Transverse colon (tissue), 4 donors: Measurements from ENCODE around the gene FHOD1. TPM values are rescaled to one million over a fixed set of nuclear protein-coding genes. Genes with fewer than 3 reads are reported as not detected.

ENCODE experiments used
- DNase-seq: peaks from one replicate; pipeline ENCODE4 v3.0.0-alpha.2; 2019
- H3K27ac ChIP-seq, 4 donors: fragments of 200-600 bp; sonication (generic); 2 replicates each; pipeline ENCODE4 v1.5.1; 2016 to 2018; ENCODE audit warnings: inconsistent platforms in 4 of 4
- H3K27me3 ChIP-seq: fragments of 200-600 bp; sonication (generic); 2 replicates; pipeline ENCODE4 v1.5.1; 2017; ENCODE audit warnings: inconsistent platforms
- H3K36me3 ChIP-seq, 4 donors: fragments of 200-600 bp; sonication (generic); 2 replicates each; pipeline ENCODE4 v1.5.1; 2017 to 2019; ENCODE audit warnings: inconsistent platforms in 4 of 4
- H3K4me1 ChIP-seq, 4 donors: fragments of 200-600 bp; sonication (generic); 2 replicates each; pipeline ENCODE4 v1.5.1; 2017 to 2020; ENCODE audit warnings: inconsistent platforms in 4 of 4
- H3K4me3 ChIP-seq, 4 donors: fragments of 200-600 bp; sonication (generic); 1 replicate in 1 of 4; 2 replicates in 3 of 4; pipeline versions ENCODE4 v1.5.1 to v1.6.1; 2017 to 2019; ENCODE audit warnings: inconsistent platforms in 4 of 4
- H3K9me3 ChIP-seq, 2 donors: fragments of 200-600 bp; sonication (generic); 2 replicates each; pipeline ENCODE4 v1.5.1; 2017 to 2019; ENCODE audit warnings: inconsistent platforms in 2 of 2
- EP300 ChIP-seq: sonication (generic); formaldehyde crosslinking; IDR thresholded peaks from one replicate; pipeline ENCODE4 v1.6.1; 2017; ENCODE audit warnings: antibody characterized with exemption, low read depth
- POLR2A ChIP-seq: fragments of 450-650 bp; IDR thresholded peaks from one replicate; pipeline ENCODE4 v1.6.1; 2016; ENCODE audit warnings: antibody characterized with exemption, mild to moderate bottlenecking, moderate library complexity
- POLR2AphosphoS5 ChIP-seq, 3 donors: sonication (generic); formaldehyde crosslinking; IDR thresholded peaks; one replicate each; pipeline ENCODE4 v1.6.1; 2016; ENCODE audit warnings: antibody characterized with exemption in 3 of 3
- WGBS, 2 donors: methylation state at CpG; one replicate each; pipeline ENCODE4 v1.1.5; 2018; ENCODE audit warnings: low coverage in 1 of 2; 5-methylcytosine and 5-hydroxymethylcytosine counted together
- in situ Hi-C, 4 donors: fragments of 200-750 bp; cut with MboI; loops; one replicate each; pipeline versions ENCODE4 v1.15.0 to v1.15.1; 2017; ENCODE audit warnings: low sequenced_read_pairs in 3 of 4, low pct_ligation_motif_present in 1 of 4, low pct_unique_long_range_greater_than_20kb in 1 of 4
- intact Hi-C: fragments of 100-400 bp; cut with DNase I; formaldehyde crosslinking; loops from one replicate; pipeline ENCODE4 v1.15.1; 2023; ENCODE audit warnings: low total_unique reads
- total RNA-seq, 4 donors: library from RNA; depleted of rRNA; stranded (reverse); fragments of >200 nt; gene quantifications; one replicate each; pipeline ENCODE4 v1.1.0, GENCODE V29; 2016
- TF ChIP-seq, protein P1 (sequence below), 5 experiments: fragments of 200-600 bp in 3 of 5; fragments of 450-650 bp in 2 of 5; sonication (generic) in 3 of 5; IDR thresholded peaks; 1 replicate in 2 of 5; 2 replicates in 3 of 5; pipeline ENCODE4 v1.5.1; 2016 to 2017; ENCODE audit warnings: antibody characterized with exemption in 5 of 5, inconsistent platforms in 3 of 5, mild to moderate bottlenecking in 2 of 5, moderate library complexity in 1 of 5

The FHOD1 gene
- total RNA-seq, 4 donors from 2014 or later: 25.1 to 177 (median 33.6) TPM

DNA sequence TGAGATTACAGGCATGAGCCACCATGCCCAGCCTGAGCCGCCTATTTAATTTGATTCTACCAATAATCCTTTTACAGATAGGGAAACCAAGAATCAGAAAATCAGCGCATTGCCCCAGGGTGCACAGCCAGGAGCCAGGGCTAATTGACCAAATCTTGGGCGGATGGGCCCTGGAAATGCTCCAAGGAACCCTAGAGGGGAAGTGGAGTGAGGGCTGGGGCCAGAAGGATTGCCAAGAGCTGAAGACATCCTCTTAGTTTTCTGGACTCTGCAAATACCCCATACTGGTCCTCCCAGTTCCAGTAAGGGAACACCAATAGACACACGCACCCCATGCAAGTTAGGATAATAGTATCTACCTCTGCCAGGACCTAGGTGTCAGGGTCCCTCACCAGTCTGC is 3.8 kb downstream of the FHOD1 start:
- Histone ChIP-seq H3K27ac (peak overlapping the region; percentile 94 to 95 (median 94)), H3K4me1 (peaks cover 43 to 68% (median 62%) of the 10 kb centered on the region in 4 donors), H3K4me3 (no peak overlapping the region), H3K27me3 (peaks cover 6% of the 10 kb centered on the region), H3K36me3 (peaks cover 0 to 1% (median 0%) of the 10 kb centered on the region in 4 donors), H3K9me3 (no peaks in the 10 kb centered on the region)
- DNase-seq: no peak
- WGBS, 2 donors: 76 to 80% methylated on average over 2 to 4 of the region's 4 CpGs
- intact Hi-C loops: no loop called here
- in situ Hi-C loops: no loop called here
- TF ChIP-seq POLR2AphosphoS5 (IDR thresholded peaks at IDR 0.05): no peak
- TF ChIP-seq EP300: no peak
- TF ChIP-seq, protein P1, sequence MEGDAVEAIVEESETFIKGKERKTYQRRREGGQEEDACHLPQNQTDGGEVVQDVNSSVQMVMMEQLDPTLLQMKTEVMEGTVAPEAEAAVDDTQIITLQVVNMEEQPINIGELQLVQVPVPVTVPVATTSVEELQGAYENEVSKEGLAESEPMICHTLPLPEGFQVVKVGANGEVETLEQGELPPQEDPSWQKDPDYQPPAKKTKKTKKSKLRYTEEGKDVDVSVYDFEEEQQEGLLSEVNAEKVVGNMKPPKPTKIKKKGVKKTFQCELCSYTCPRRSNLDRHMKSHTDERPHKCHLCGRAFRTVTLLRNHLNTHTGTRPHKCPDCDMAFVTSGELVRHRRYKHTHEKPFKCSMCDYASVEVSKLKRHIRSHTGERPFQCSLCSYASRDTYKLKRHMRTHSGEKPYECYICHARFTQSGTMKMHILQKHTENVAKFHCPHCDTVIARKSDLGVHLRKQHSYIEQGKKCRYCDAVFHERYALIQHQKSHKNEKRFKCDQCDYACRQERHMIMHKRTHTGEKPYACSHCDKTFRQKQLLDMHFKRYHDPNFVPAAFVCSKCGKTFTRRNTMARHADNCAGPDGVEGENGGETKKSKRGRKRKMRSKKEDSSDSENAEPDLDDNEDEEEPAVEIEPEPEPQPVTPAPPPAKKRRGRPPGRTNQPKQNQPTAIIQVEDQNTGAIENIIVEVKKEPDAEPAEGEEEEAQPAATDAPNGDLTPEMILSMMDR (IDR thresholded peaks at IDR 0.05): no peak
- no peak for TF ChIP-seq POLR2A

DNA sequence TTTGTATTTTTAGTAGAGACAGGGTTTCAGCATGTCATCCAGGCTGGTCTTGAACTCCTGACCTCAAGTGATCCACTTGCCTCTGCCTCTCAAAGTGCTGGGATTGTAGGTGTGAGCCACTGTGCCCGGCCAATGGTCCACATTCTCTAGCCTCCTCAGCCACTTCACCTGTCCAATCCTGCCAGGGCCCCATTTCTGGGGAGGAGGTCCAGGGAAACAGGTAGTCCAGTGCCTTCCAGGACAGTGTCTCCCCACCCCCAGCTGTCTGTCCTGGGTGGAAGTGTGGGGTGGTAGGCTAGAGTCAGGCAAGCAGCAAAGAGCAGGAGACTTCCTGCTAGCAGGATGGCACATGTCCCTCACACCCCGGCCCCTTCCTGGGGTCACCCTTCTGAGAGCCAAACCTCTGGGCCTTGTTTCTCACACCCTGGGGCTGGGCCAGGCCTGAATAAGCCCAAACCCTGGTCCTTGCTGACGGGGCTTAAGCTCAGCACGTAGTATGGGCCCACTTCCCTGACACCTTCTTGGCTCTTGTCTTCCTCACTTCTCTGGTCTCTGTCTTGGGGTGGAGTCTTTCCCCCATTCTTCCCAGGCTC is 5.0 kb downstream of the FHOD1 start:
- H3K9me3 ChIP-seq: no peaks in the 10 kb centered on the region
- peaks cover 0 to 14% (median 1%) of the 10 kb centered on the region in 4 donors for H3K36me3 ChIP-seq
- no peaks in the 10 kb centered on the region for H3K27me3 ChIP-seq
- in situ Hi-C loops: no loop called here
- H3K27ac ChIP-seq: peak overlapping the region; percentile 79 to 94 (median 84)
- TF ChIP-seq POLR2AphosphoS5 (IDR thresholded peaks at IDR 0.05) (no peak), EP300 (no peak), POLR2A (no peak)
- TF ChIP-seq, protein P1 (IDR thresholded peaks at IDR 0.05): no peak
- DNase-seq: no peak
- intact Hi-C loops: no loop called here
- WGBS, 2 donors: 77% methylated on average over 4 of the region's 4 CpGs; no CpG with 5 or more reads in 1 of the 2 donors
- peaks cover 34 to 59% (median 53%) of the 10 kb centered on the region in 4 donors for H3K4me1 ChIP-seq
- no peak overlapping the region for H3K4me3 ChIP-seq

DNA sequence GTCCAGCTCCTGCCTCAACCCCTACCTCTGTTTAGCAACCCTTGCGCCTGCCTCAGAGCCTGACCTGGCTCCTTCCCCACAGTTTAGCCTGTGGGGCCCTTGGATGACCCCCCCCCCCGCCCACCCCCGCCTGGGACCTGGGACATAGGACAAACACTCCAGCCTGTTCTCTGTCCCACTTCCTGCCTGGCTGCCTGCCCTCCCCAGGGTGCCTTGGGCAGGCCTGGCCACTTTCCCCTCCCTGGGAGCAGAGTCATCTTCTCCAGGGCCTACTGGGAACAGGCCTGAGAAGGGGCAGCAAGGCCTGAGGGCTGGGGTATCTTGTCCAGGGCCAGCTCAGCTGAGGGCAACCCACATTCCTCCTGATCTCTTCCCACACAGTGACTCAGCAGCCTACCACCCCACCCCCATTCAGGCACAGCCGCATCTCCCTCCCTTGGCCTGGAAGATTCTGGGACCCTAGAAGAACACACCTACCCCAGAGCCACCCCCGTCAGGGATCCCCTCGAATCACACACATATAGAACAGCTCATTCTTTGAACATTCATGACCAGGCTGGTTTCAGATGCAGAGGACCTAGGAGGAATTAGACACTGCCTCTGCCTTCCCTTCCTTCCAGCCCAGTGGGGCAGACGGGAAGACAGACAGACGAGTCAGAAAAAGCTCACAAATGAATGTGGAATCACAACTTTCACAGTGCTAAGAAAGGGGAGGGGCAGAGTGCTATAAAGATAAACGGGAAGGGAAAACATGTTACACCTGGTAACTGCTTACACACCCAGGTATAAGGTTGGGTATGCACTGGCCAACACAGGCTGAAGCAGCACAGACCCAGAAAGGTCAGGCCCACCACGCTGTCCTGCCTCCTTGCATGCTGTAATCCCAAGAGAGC is 6.0 kb downstream of the FHOD1 start:
- H3K4me1 ChIP-seq: peaks cover 34 to 59% (median 53%) of the 10 kb centered on the region in 4 donors

More for the DNA sequence above, 6.0 kb downstream of the FHOD1 start:
- in situ Hi-C loops (no loop called here), intact Hi-C loops (no loop called here)
- Histone ChIP-seq H3K27ac (peak overlapping the region; percentile 79 to 94 (median 84)), H3K27me3 (no peaks in the 10 kb centered on the region), H3K36me3 (peaks cover 0 to 23% (median 5%) of the 10 kb centered on the region in 4 donors), H3K9me3 (no peaks in the 10 kb centered on the region), H3K4me3 (no peak overlapping the region)
- WGBS, 2 donors: 10 to 25% methylated on average over 2 to 9 of the region's 10 CpGs
- TF ChIP-seq POLR2A (peak; percentile 46), POLR2AphosphoS5 (IDR thresholded peaks at IDR 0.05) (peak; percentile 32 to 68 (median 52)), EP300 (no peak)
- TF ChIP-seq, protein P1 (IDR thresholded peaks at IDR 0.05): no peak
- DNase-seq: peak; percentile 77
